Breast epithelium (tissue), 3 donors: ENCODE data around the gene INKA2.

ENCODE experiments used
- CTCF ChIP-seq, 3 donors: fragments of 450-650 bp; IDR thresholded peaks; one replicate each; pipeline ENCODE4 v1.5.1; 2016 to 2017; ENCODE audit warnings: antibody characterized with exemption in 3 of 3, mild to moderate bottlenecking in 3 of 3, moderate library complexity in 3 of 3
- POLR2A ChIP-seq: fragments of 450-650 bp; IDR thresholded peaks from one replicate; pipeline ENCODE4 v1.6.1; 2016; ENCODE audit warnings: antibody characterized with exemption, mild to moderate bottlenecking, moderate library complexity
- POLR2AphosphoS5 ChIP-seq, 3 donors: sonication (generic); formaldehyde crosslinking; IDR thresholded peaks; one replicate each; pipeline ENCODE4 v1.6.1; 2017; ENCODE audit warnings: antibody characterized with exemption in 3 of 3

DNA sequence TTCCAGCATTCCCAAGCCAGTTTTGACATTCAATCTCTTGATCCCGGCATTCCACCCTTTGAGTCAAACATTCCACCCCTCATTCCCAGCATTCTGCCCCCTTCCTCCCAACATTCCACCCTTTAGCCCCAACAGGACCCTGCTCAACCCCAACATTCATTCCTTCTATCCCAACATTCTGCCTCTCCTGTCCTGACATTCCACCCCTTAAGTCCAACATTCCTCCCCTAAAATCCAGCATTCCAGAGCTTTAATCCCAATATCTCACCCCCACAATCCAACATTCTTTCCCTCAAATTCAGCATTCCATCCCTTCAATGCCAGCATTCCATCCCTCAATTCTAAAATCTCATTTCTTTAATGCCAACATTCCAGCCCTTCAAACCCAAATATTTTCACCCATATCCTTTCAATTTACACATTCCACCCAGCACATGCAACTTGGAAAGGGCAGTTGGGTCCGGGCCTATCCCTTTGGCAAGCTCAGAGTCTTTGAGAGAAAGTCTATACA is 39.4 kb upstream of the INKA2 start:
- TF ChIP-seq CTCF (IDR thresholded peaks at IDR 0.05), result no peak
- no peak for TF ChIP-seq POLR2AphosphoS5 (IDR thresholded peaks at IDR 0.05)
- TF ChIP-seq POLR2A, result no peak
